Endothelial cell of umbilical vein (primary cell): Measurements from ENCODE around the gene NFYC. TPM values are rescaled to one million over a fixed set of nuclear protein-coding genes. Genes with fewer than 3 reads are reported as not detected.

Source experiments
- BruUV-seq: library from RNA; stranded (reverse); fragments of 400-500 nt; replicated peaks from 2 replicates; lab custom pipeline; 2021; lab: Mats Ljungman, UMichigan
- CTCF ChIA-PET: fragments of 300-600, 350-600 bp; sonication (Branson Sonifier 250); formaldehyde crosslinking; loops from one replicate; lab custom pipeline; 2021; ENCODE audit warnings: antibody characterized with exemption, inconsistent platforms; lab: Charles Lee
- POLR2A ChIA-PET: fragments of 300-600, 350-600 bp; sonication (Branson Sonifier 250); formaldehyde crosslinking; loops from one replicate; lab custom pipeline; 2021; ENCODE audit warnings: antibody characterized with exemption, inconsistent platforms; lab: Charles Lee
- DNase-seq: peaks from one replicate; pipeline ENCODE4 v3.0.0-alpha.2; 2011; ENCODE audit warnings: low read depth, low spot score
- FAIRE-seq: peaks from 2 replicates; lab custom pipeline; 2011; peaks lifted over from hg19 to GRCh38; lab: Jason Lieb, UNC
- H2AFZ ChIP-seq: 2 replicates; pipeline ENCODE4 v1.6.0; 2012; ENCODE audit warnings: low read depth, low read length, control low read depth, inconsistent platforms
- H3K27ac ChIP-seq: 2 replicates; pipeline ENCODE4 v1.5.1; 2011; ENCODE audit warnings: low read depth, mild to moderate bottlenecking, control low read depth, low read length, moderate library complexity; ENCODE audit not compliant: insufficient read depth
- H3K27me3 ChIP-seq, 2 experiments: 2 replicates each; pipeline versions ENCODE4 v1.6.0 to v1.6.1; 2011; ENCODE audit warnings: low read length in 2 of 2, mixed read lengths in 1 of 2; ENCODE audit not compliant: control insufficient read depth in 2 of 2, insufficient read depth in 2 of 2
- H3K36me3 ChIP-seq, 2 experiments: 2 replicates in 1 of 2; 3 replicates in 1 of 2; pipeline ENCODE4 v1.5.1; 2011; ENCODE audit warnings: low read length in 2 of 2, mild to moderate bottlenecking in 1 of 2, moderate library complexity in 1 of 2; ENCODE audit not compliant: control insufficient read depth in 2 of 2, insufficient read depth in 2 of 2; ENCODE audit errors: extremely low read depth in 1 of 2
- H3K4me1 ChIP-seq: 3 replicates; pipeline ENCODE4 v1.5.1; 2011; ENCODE audit warnings: mild to moderate bottlenecking, low read length; ENCODE audit not compliant: control insufficient read depth, insufficient read depth; ENCODE audit errors: extremely low read depth
- H3K4me2 ChIP-seq: 2 replicates; pipeline ENCODE4 v1.6.1; 2011; ENCODE audit warnings: low read length, control low read depth, mixed read lengths; ENCODE audit not compliant: insufficient read depth
- H3K4me3 ChIP-seq, 3 experiments: fragments of 200-600 bp in 1 of 3; sonication (generic), shearing (Covaris generic) in 1 of 3; replicated peaks in 1 of 3; 2 replicates each; pipeline ENCODE4 v1.5.1; 2011 to 2016; ENCODE audit warnings: control low read depth in 3 of 3, low read length in 3 of 3, mild to moderate bottlenecking in 2 of 3, inconsistent platforms in 1 of 3, low read depth in 1 of 3, moderate library complexity in 1 of 3; ENCODE audit not compliant: insufficient read depth in 1 of 3
- H3K79me2 ChIP-seq: 2 replicates; pipeline ENCODE4 v1.6.0; 2012; ENCODE audit warnings: low read length, inconsistent platforms; ENCODE audit not compliant: control insufficient read depth, insufficient read depth
- H3K9ac ChIP-seq: replicated peaks from 2 replicates; pipeline ENCODE3; 2011; ENCODE audit warnings: low read length, control low read depth; ENCODE audit not compliant: insufficient read depth; ENCODE audit errors: extremely low read depth
- H3K9me1 ChIP-seq: replicated peaks from 3 replicates; pipeline ENCODE4 v1.6.0; 2011; ENCODE audit warnings: mild to moderate bottlenecking, low read length; ENCODE audit not compliant: control insufficient read depth, insufficient read depth; ENCODE audit errors: extremely low read depth
- H3K9me3 ChIP-seq: replicated peaks from 2 replicates; pipeline ENCODE4 v1.5.1; 2012; ENCODE audit warnings: low read length, inconsistent platforms; ENCODE audit not compliant: control insufficient read depth, insufficient read depth
- H4K20me1 ChIP-seq: replicated peaks from 2 replicates; pipeline ENCODE3; 2011; ENCODE audit warnings: mild to moderate bottlenecking, low read length; ENCODE audit not compliant: control insufficient read depth, insufficient read depth; ENCODE audit errors: extremely low read depth
- EZH2 ChIP-seq: IDR thresholded peaks from 2 replicates; pipeline ENCODE4 v1.6.1; 2012; ENCODE audit warnings: borderline replicate concordance, low read depth, mild to moderate bottlenecking, moderate library complexity, low read length, inconsistent platforms; ENCODE audit not compliant: severe bottlenecking
- FOS ChIP-seq: IDR thresholded peaks from 2 replicates; pipeline ENCODE4 v1.6.1; 2011; ENCODE audit warnings: mild to moderate bottlenecking, low read length, moderate library complexity, borderline replicate concordance; ENCODE audit not compliant: insufficient read depth
- GATA2 ChIP-seq: IDR thresholded peaks from 2 replicates; pipeline ENCODE4 v1.7.0; 2011; ENCODE audit warnings: low read depth, mild to moderate bottlenecking, moderate library complexity, mixed read lengths, low read length; ENCODE audit not compliant: insufficient read length, insufficient read depth
- JUN ChIP-seq: IDR thresholded peaks from 2 replicates; pipeline ENCODE4 v1.6.1; 2011; ENCODE audit warnings: borderline replicate concordance, low read depth; ENCODE audit not compliant: insufficient read length, insufficient read depth
- MAX ChIP-seq: IDR thresholded peaks from 2 replicates; pipeline ENCODE4 v1.6.1; 2011; ENCODE audit not compliant: insufficient read depth, insufficient read length
- MYC ChIP-seq: IDR thresholded peaks from one replicate; pipeline ENCODE4 v1.6.1; 2011; ENCODE audit warnings: mild to moderate bottlenecking, low read depth, low read length
- POLR2A ChIP-seq: IDR thresholded peaks from 2 replicates; pipeline ENCODE4 v1.6.1; 2012; ENCODE audit warnings: low read depth, mild to moderate bottlenecking, control low read depth, low read length
- POLR2AphosphoS5 ChIP-seq: IDR thresholded peaks from 2 replicates; pipeline ENCODE4 v1.6.1; 2012; ENCODE audit warnings: low read depth, mild to moderate bottlenecking, control low read depth, low read length, moderate library complexity; ENCODE audit not compliant: insufficient read depth
- dilution Hi-C: fragments of 300-500 bp; cut with MboI; formaldehyde crosslinking; loops from one replicate; pipeline ENCODE4 v1.15.0; 2019; ENCODE audit warnings: low sequenced_read_pairs; ENCODE audit not compliant: extremely low pct_ligation_motif_present
- intact Hi-C: fragments of 100-400 bp; cut with micrococcal nuclease; formaldehyde crosslinking; loops from one replicate; pipeline ENCODE4 v1.10.0; 2022
- polyA plus RNA-seq, 4 experiments: library from polyadenylated mRNA; depleted of rRNA in 3 of 4; stranded (reverse) in 3 of 4; unstranded in 1 of 4; fragments of >200 nt; gene quantifications; 2 replicates each; pipeline versions ENCODE4 v1.2.1 to v1.2.3, GENCODE V29; 2011 to 2012; ENCODE audit warnings: missing spikeins in 1 of 4
- total RNA-seq: library from RNA; stranded (reverse); gene quantifications from 2 replicates; pipeline ENCODE4 v1.2.3, GENCODE V29; 2021
- TF ChIP-seq, protein P1 (sequence below), 2 donors: IDR thresholded peaks; 1 replicate in 1 of 2; 2 replicates in 1 of 2; pipeline ENCODE4 v1.5.1; 2011; ENCODE audit warnings: low read length in 2 of 2, mild to moderate bottlenecking in 2 of 2, moderate library complexity in 2 of 2, control low read depth in 1 of 2, inconsistent platforms in 1 of 2, low read depth in 1 of 2; ENCODE audit not compliant: insufficient read depth in 1 of 2; ENCODE audit errors: extremely low read depth in 1 of 2

Gene NFYC
- total and polyA plus RNA-seq, 2 donors (not counting 3 experiments of a cell fraction or from before 2014, with no cell fraction given): 51.1 to 81.7 TPM

- H4K20me1 ChIP-seq: no peaks in the 10 kb centered on the region
- no peaks in the 10 kb centered on the region for H3K9me3 ChIP-seq
- TF ChIP-seq MAX (no peak), POLR2AphosphoS5 (no peak), JUN (no peak), FOS (no peak), GATA2 (no peak), POLR2A (no peak), MYC (no peak), EZH2 (no peak)
- TF ChIP-seq, protein P1, sequence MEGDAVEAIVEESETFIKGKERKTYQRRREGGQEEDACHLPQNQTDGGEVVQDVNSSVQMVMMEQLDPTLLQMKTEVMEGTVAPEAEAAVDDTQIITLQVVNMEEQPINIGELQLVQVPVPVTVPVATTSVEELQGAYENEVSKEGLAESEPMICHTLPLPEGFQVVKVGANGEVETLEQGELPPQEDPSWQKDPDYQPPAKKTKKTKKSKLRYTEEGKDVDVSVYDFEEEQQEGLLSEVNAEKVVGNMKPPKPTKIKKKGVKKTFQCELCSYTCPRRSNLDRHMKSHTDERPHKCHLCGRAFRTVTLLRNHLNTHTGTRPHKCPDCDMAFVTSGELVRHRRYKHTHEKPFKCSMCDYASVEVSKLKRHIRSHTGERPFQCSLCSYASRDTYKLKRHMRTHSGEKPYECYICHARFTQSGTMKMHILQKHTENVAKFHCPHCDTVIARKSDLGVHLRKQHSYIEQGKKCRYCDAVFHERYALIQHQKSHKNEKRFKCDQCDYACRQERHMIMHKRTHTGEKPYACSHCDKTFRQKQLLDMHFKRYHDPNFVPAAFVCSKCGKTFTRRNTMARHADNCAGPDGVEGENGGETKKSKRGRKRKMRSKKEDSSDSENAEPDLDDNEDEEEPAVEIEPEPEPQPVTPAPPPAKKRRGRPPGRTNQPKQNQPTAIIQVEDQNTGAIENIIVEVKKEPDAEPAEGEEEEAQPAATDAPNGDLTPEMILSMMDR (IDR thresholded peaks at IDR 0.05; ENCODE audit: extremely low read depth in 1 of 2, insufficient read depth in 1 of 2, low read depth in 1 of 2, low read length in 2 of 2): no peak
- FAIRE-seq (no peak), DNase-seq (no peak)
- BruUV-seq: no TSS peak
- H3K9me1 ChIP-seq: no peaks in the 10 kb centered on the region
- peaks cover under 1% of the 10 kb centered on the region for H3K4me1 ChIP-seq
- dilution Hi-C loops (no loop called here), intact Hi-C loops (no loop called here)
- no peak overlapping the region for H2AFZ ChIP-seq
- H3K79me2 ChIP-seq: no peaks in the 10 kb centered on the region
- H3K4me2 ChIP-seq: no peak overlapping the region
- POLR2A ChIA-PET: no interaction called here
- H3K4me3 ChIP-seq: no peak overlapping the region
- peaks cover 0 to 22% of the 10 kb centered on the region in 2 experiments for H3K27me3 ChIP-seq
- no peak overlapping the region for H3K27ac ChIP-seq
- no peak overlapping the region for H3K9ac ChIP-seq
- CTCF ChIA-PET: interaction anchor here (1.5 kb wide), 1 partner anchor 18 kb away, joined by 3 read pairs; no protein-coding TSS in a partner anchor
- no peaks in the 10 kb centered on the region for H3K36me3 ChIP-seq
These were observed 100.5 kb downstream of the NFYC start for GRCh38 chr1:40792036-40792435.
